ENCODE measurements around the gene TRIAP1.

GRCh38 chr12:120422892-120423456 lies 23.2 kb downstream of the TRIAP1 start:
- TF ChIP-seq CTCF (conservative IDR thresholded peaks at IDR 0.05) (no peak), EZH2 (IDR thresholded peaks at IDR 0.05; ENCODE audit: low read depth) (no peak)

Data from PC-9 (cell line).